H1 (cell line): ENCODE data around the gene KCTD11. TPM values are rescaled to one million over a fixed set of nuclear protein-coding genes. Genes with fewer than 3 reads are reported as not detected.

Experiments used
- CTCF ChIA-PET: fragments of 300-600 bp; sonication (Branson Sonifier 250); formaldehyde crosslinking; loops from one replicate; lab custom pipeline; 2021; ENCODE audit not compliant: partially characterized antibody; lab: Charles Lee
- POLR2A ChIA-PET: fragments of 300-600 bp; sonication (Branson Sonifier 250); formaldehyde crosslinking; loops from one replicate; lab custom pipeline; 2021; ENCODE audit warnings: inconsistent platforms; ENCODE audit not compliant: partially characterized antibody; lab: Charles Lee
- DNase-seq, 2 experiments: peaks; one replicate each; pipeline versions ENCODE4 v3.0.0 to v3.0.0-alpha.2; 2010 to 2022; ENCODE audit warnings: low spot score in 2 of 2, low read depth in 1 of 2, mixed read lengths in 1 of 2
- FAIRE-seq: peaks from 2 replicates; lab custom pipeline; 2011; peaks lifted over from hg19 to GRCh38; lab: Jason Lieb, UNC
- H2AFZ ChIP-seq: 2 replicates; pipeline ENCODE4 v1.8.1; 2012; ENCODE audit warnings: low read length, inconsistent platforms
- H2AK5ac ChIP-seq: 2 replicates; pipeline ENCODE4 v1.6.1; 2013; ENCODE audit warnings: low read depth, low read length
- H2BK120ac ChIP-seq: replicated peaks from 2 replicates; pipeline ENCODE3; 2013; ENCODE audit warnings: low read depth, low read length, inconsistent platforms
- H2BK12ac ChIP-seq: 2 replicates; pipeline ENCODE4 v1.6.1; 2013; ENCODE audit warnings: low read depth, low read length
- H2BK15ac ChIP-seq: 2 replicates; pipeline ENCODE4 v1.6.1; 2013; ENCODE audit warnings: low read length
- H2BK20ac ChIP-seq: 2 replicates; pipeline ENCODE4 v1.6.1; 2013; ENCODE audit warnings: low read length
- H2BK5ac ChIP-seq: 2 replicates; pipeline ENCODE4 v1.6.1; 2013; ENCODE audit warnings: low read depth, low read length
- H3K14ac ChIP-seq: 2 replicates; pipeline ENCODE4 v1.6.1; 2013; ENCODE audit warnings: inconsistent platforms; ENCODE audit not compliant: insufficient read length
- H3K18ac ChIP-seq: 2 replicates; pipeline ENCODE4 v1.6.1; 2013; ENCODE audit warnings: low read length; ENCODE audit errors: extremely low read depth
- H3K23ac ChIP-seq: 2 replicates; pipeline ENCODE4 v1.6.1; 2013; ENCODE audit warnings: inconsistent platforms; ENCODE audit not compliant: insufficient read length
- H3K23me2 ChIP-seq: 2 replicates; pipeline ENCODE4 v1.6.1; 2013; ENCODE audit warnings: low read depth, low read length
- H3K27ac ChIP-seq: 2 replicates; pipeline ENCODE4 v1.6.1; 2011; ENCODE audit warnings: low read depth, low read length, inconsistent platforms
- H3K27me3 ChIP-seq, 4 experiments: replicated peaks in 1 of 4; 1 replicate in 1 of 4; 2 replicates in 3 of 4; pipeline versions ENCODE4 v1.6.1 to v1.8.1; 2011 to 2013; ENCODE audit warnings: low read length in 3 of 4, mild to moderate bottlenecking in 3 of 4, inconsistent platforms in 2 of 4, mixed read lengths in 2 of 4, moderate library complexity in 1 of 4; ENCODE audit not compliant: control insufficient read depth in 3 of 4, insufficient read depth in 3 of 4; ENCODE audit errors: extremely low read depth in 1 of 4
- H3K36me3 ChIP-seq, 4 experiments: 2 replicates each; pipeline versions ENCODE4 v1.6.1 to v1.8.1; 2011 to 2013; ENCODE audit warnings: mild to moderate bottlenecking in 4 of 4, low read length in 3 of 4, moderate library complexity in 2 of 4, control low read depth in 1 of 4, inconsistent platforms in 1 of 4; ENCODE audit not compliant: insufficient read depth in 4 of 4, control insufficient read depth in 2 of 4
- H3K4ac ChIP-seq: replicated peaks from 2 replicates; pipeline ENCODE3; 2013; ENCODE audit warnings: low read length, low read depth, mixed read lengths, inconsistent platforms; ENCODE audit not compliant: insufficient read length
- H3K4me1 ChIP-seq, 4 experiments: replicated peaks in 1 of 4; 1 replicate in 1 of 4; 2 replicates in 3 of 4; pipeline versions ENCODE4 v1.6.1 to v1.8.1; 2011 to 2013; ENCODE audit warnings: low read length in 3 of 4, inconsistent platforms in 2 of 4, mixed read lengths in 1 of 4; ENCODE audit not compliant: insufficient read depth in 4 of 4, control insufficient read depth in 3 of 4
- H3K4me2 ChIP-seq, 2 experiments: 2 replicates each; pipeline versions ENCODE4 v1.6.1 to v1.8.1; 2011 to 2013; ENCODE audit warnings: low read depth in 2 of 2, low read length in 2 of 2, control low read depth in 1 of 2, inconsistent platforms in 1 of 2, mild to moderate bottlenecking in 1 of 2; ENCODE audit not compliant: insufficient read depth in 1 of 2
- H3K4me3 ChIP-seq, 4 experiments: fragments of 200-600, 300-600 bp in 1 of 4; sonication (generic), shearing (Covaris generic), sonication (Bioruptor Twin) in 1 of 4; 2 replicates each; pipeline versions ENCODE4 v1.5.1 to v1.8.1; 2011 to 2016; ENCODE audit warnings: low read length in 4 of 4, low read depth in 3 of 4, control low read depth in 2 of 4, inconsistent platforms in 2 of 4, mild to moderate bottlenecking in 2 of 4, mixed read lengths in 1 of 4, moderate library complexity in 1 of 4; ENCODE audit not compliant: insufficient read depth in 2 of 4; ENCODE audit errors: extremely low read depth in 1 of 4
- H3K56ac ChIP-seq: replicated peaks from 2 replicates; pipeline ENCODE3; 2013; ENCODE audit warnings: low read depth, mild to moderate bottlenecking, mixed read lengths, low read length, inconsistent platforms; ENCODE audit not compliant: insufficient read length
- H3K79me1 ChIP-seq: 2 replicates; pipeline ENCODE4 v1.6.1; 2013; ENCODE audit warnings: low read depth, low read length, control low read depth
- H3K79me2 ChIP-seq, 2 experiments: 2 replicates each; pipeline versions ENCODE4 v1.6.1 to v1.8.1; 2012 to 2013; ENCODE audit warnings: low read length in 2 of 2, mild to moderate bottlenecking in 2 of 2, inconsistent platforms in 1 of 2; ENCODE audit not compliant: insufficient read depth in 2 of 2, control insufficient read depth in 1 of 2
- H3K9ac ChIP-seq, 4 experiments: replicated peaks in 1 of 4; 1 replicate in 1 of 4; 2 replicates in 3 of 4; pipeline versions ENCODE4 v1.6.1 to v1.8.1; 2011 to 2013; ENCODE audit warnings: low read depth in 3 of 4, low read length in 3 of 4, control low read depth in 2 of 4, mild to moderate bottlenecking in 2 of 4, moderate library complexity in 2 of 4, inconsistent platforms in 1 of 4; ENCODE audit errors: extremely low read depth in 1 of 4
- H3K9me3 ChIP-seq, 2 experiments: 2 replicates each; pipeline versions ENCODE4 v1.6.1 to v1.8.1; 2012 to 2013; ENCODE audit warnings: mild to moderate bottlenecking in 2 of 2, moderate library complexity in 2 of 2, control low read depth in 1 of 2, inconsistent platforms in 1 of 2, low read depth in 1 of 2, low read length in 1 of 2, mixed read lengths in 1 of 2; ENCODE audit not compliant: insufficient read depth in 2 of 2
- H4K20me1 ChIP-seq, 2 experiments: replicated peaks in 1 of 2; 2 replicates each; pipeline versions ENCODE3 to v1.8.1; 2011 to 2013; ENCODE audit warnings: inconsistent platforms in 2 of 2, low read length in 2 of 2, mild to moderate bottlenecking in 1 of 2; ENCODE audit not compliant: insufficient read depth in 2 of 2, control insufficient read depth in 1 of 2
- H4K5ac ChIP-seq: 2 replicates; pipeline ENCODE4 v1.6.1; 2013; ENCODE audit warnings: low read length, low read depth, mixed read lengths, inconsistent platforms; ENCODE audit not compliant: insufficient read length
- H4K8ac ChIP-seq: 2 replicates; pipeline ENCODE4 v1.8.0; 2013; ENCODE audit warnings: mild to moderate bottlenecking, moderate library complexity, low read length, inconsistent platforms; ENCODE audit not compliant: insufficient read depth; ENCODE audit errors: extremely low read depth
- H4K91ac ChIP-seq: replicated peaks from 2 replicates; pipeline ENCODE3; 2013; ENCODE audit warnings: low read length, mixed read lengths, inconsistent platforms; ENCODE audit not compliant: insufficient read length
- KDM4A ChIP-seq: IDR thresholded peaks from one replicate; pipeline ENCODE4 v1.7.1; 2012; ENCODE audit warnings: low read depth, mild to moderate bottlenecking, moderate library complexity, low read length, inconsistent platforms; ENCODE audit not compliant: severe bottlenecking
- MAX ChIP-seq: IDR thresholded peaks from 2 replicates; pipeline ENCODE4 v1.6.1; 2012; ENCODE audit warnings: inconsistent platforms
- SAP30 ChIP-seq: fragments of 300-600 bp; sonication (generic); IDR thresholded peaks from 2 replicates; pipeline ENCODE4 v1.7.1; 2012; ENCODE audit warnings: low read length, moderate library complexity, mild to moderate bottlenecking, inconsistent platforms; ENCODE audit not compliant: insufficient read depth, insufficient replicate concordance
- SIX5 ChIP-seq: IDR thresholded peaks from 2 replicates; pipeline ENCODE4 v1.6.1; 2011; ENCODE audit warnings: mild to moderate bottlenecking, low read depth, low read length
- SRF ChIP-seq: IDR thresholded peaks from 2 replicates; pipeline ENCODE4 v1.6.1; 2011; ENCODE audit warnings: mild to moderate bottlenecking, low read depth, low read length, moderate library complexity
- TAF7 ChIP-seq: optimal IDR thresholded peaks from 2 replicates; pipeline ENCODE3; 2011; ENCODE audit warnings: low read depth, mild to moderate bottlenecking, inconsistent platforms, low read length, moderate library complexity, borderline replicate concordance
- WGBS, 2 experiments: shearing (Covaris generic) in 1 of 2; methylation state at CpG; one replicate each; pipeline versions ENCODE4 v1.1.6 to v1.1.7; 2013 to 2015; ENCODE audit warnings: low lambda C conversion rate in 2 of 2, mixed read lengths in 2 of 2, inconsistent platforms in 1 of 2, low coverage in 1 of 2, missing lambda C conversion rate in 1 of 2; ENCODE audit not compliant: insufficient replicate concordance in 2 of 2, insufficient coverage in 1 of 2, insufficient read length in 1 of 2; ENCODE audit errors: extremely low coverage in 1 of 2, missing lambda C conversion rate in 1 of 2; 5-methylcytosine and 5-hydroxymethylcytosine counted together
- polyA plus RNA-seq, 7 experiments: library from polyadenylated mRNA; depleted of rRNA in 3 of 7; stranded (reverse) in 5 of 7; unstranded in 2 of 7; fragments of >200 nt in 5 of 7; fragments of 200-250 nt in 2 of 7; gene quantifications; 1 replicate in 5 of 7; 2 replicates in 1 of 7; 4 replicates in 1 of 7; pipeline versions ENCODE4 v1.2.1 to v1.2.3, GENCODE V29; 2011 to 2013; ENCODE audit warnings: missing spikeins in 2 of 7, mixed read lengths in 2 of 7
- total RNA-seq: library from RNA; stranded (reverse); fragmentation: NEBNext Ultra II Directional; extraction: Animal tissue kit (Norgen Biotek cat#: 25700); gene quantifications from 2 replicates; pipeline ENCODE4 v1.2.1, GENCODE V29; 2021
- TF ChIP-seq, protein P1 (sequence below): IDR thresholded peaks from 2 replicates; pipeline ENCODE4 v1.6.1; 2012; ENCODE audit warnings: inconsistent platforms

Gene KCTD11
- total and polyA plus RNA-seq, 2 of the 8 experiments (the other 6 are each of a cell fraction or from before 2014, with no cell fraction given) = 8.6 to 9.2 TPM

GRCh38 chr17:7307686-7308624, 44.0 kb upstream of the KCTD11 start:
- H3K4me1 ChIP-seq = peaks cover 0 to 14% (median 6%) of the 10 kb centered on the region in 4 experiments; a peak in 5 of 7 replicates
- peak overlapping the region; percentile 96; the same call in 1 of the 2 replicates for H2AK5ac ChIP-seq
- peak overlapping the region; percentile 88 for H4K8ac ChIP-seq
- peaks cover 21 to 24% of the 10 kb centered on the region in 2 experiments for H4K20me1 ChIP-seq
- peak overlapping the region; percentile 88 for H4K91ac ChIP-seq
- peak overlapping the region; percentile 94 to 100 (median 98) for H3K9ac ChIP-seq
- H3K4me3 ChIP-seq = peak overlapping the region; percentile 87 to 97 (median 90)
- 6% methylated on average over 19 of the region's 104 CpGs; no CpG with 5 or more reads in 1 of the 2 experiments for WGBS, 2 experiments
- no peak overlapping the region for H3K14ac ChIP-seq
- H2AFZ ChIP-seq = no peak overlapping the region
- H2BK12ac ChIP-seq = no peak overlapping the region
- peaks cover 8% of the 10 kb centered on the region for H3K79me1 ChIP-seq
- H3K27ac ChIP-seq = peak overlapping the region; percentile 92
- H3K27me3 ChIP-seq = no peaks in the 10 kb centered on the region
- H3K4ac ChIP-seq = peak overlapping the region; percentile 99
- DNase-seq (peak in 1 of 2 experiments; percentile 72), FAIRE-seq (no peak)
- peaks cover 10% of the 10 kb centered on the region for H3K23me2 ChIP-seq
- H3K4me2 ChIP-seq = peak overlapping the region; percentile 88 to 99
- H4K5ac ChIP-seq = peak overlapping the region; percentile 72
- peaks cover 27 to 35% (median 32%) of the 10 kb centered on the region in 4 experiments for H3K36me3 ChIP-seq
- ChIA-PET POLR2A (interaction anchor here (0.6 to 11.3 kb wide), 26 partner anchors 9 to 263 kb away, joined by 3 to 223 read pairs (median 6); partner anchors contain the start of genes ACAP1, CLDN7, CTDNEP1 and GABARAP), CTCF (interaction anchor here (0.6 to 4.5 kb wide), 8 partner anchors 11 to 262 kb away, joined by 3 to 22 read pairs (median 3); partner anchors contain the start of gene ASGR1)
- H2BK20ac ChIP-seq = 0 out of 2 replicates have a peak overlapping the region, but pooled peaks have one; percentile 32
- H2BK120ac ChIP-seq = peak overlapping the region; percentile 70
- no peak overlapping the region for H3K23ac ChIP-seq
- 0 out of 2 replicates have a peak overlapping the region, but pooled peaks have one; percentile 88 for H2BK15ac ChIP-seq
- no peaks in the 10 kb centered on the region for H3K9me3 ChIP-seq
- peak overlapping the region; percentile 97 for H2BK5ac ChIP-seq
- peaks cover 17 to 35% of the 10 kb centered on the region in 2 experiments for H3K79me2 ChIP-seq
- peak overlapping the region; percentile 97 for H3K18ac ChIP-seq
- peak overlapping the region; percentile 94 for H3K56ac ChIP-seq
- TF ChIP-seq SIX5 = no peak
- no peak for TF ChIP-seq SRF
- TF ChIP-seq, protein P1, sequence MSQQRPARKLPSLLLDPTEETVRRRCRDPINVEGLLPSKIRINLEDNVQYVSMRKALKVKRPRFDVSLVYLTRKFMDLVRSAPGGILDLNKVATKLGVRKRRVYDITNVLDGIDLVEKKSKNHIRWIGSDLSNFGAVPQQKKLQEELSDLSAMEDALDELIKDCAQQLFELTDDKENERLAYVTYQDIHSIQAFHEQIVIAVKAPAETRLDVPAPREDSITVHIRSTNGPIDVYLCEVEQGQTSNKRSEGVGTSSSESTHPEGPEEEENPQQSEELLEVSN = no peak
- peak; percentile 25 for TF ChIP-seq KDM4A
- TF ChIP-seq TAF7 = peak; percentile 4
- TF ChIP-seq SAP30 = peak; percentile 94
- TF ChIP-seq MAX = peak; percentile 98
